SW480 (cell line): ENCODE data around the gene PSTPIP1.
A peak's percentile ranks its signal among the peaks of the same experiment; 100 is the strongest.

Experiments used
- DNase-seq: peaks from one replicate; pipeline ENCODE4 v3.0.0-alpha.2; 2016; ENCODE audit warnings: low spot score

Gene PSTPIP1

GRCh38 chr15:76999996-77000395 is 5.1 kb downstream of the PSTPIP1 start:
- DNase-seq = no peak

DNA sequence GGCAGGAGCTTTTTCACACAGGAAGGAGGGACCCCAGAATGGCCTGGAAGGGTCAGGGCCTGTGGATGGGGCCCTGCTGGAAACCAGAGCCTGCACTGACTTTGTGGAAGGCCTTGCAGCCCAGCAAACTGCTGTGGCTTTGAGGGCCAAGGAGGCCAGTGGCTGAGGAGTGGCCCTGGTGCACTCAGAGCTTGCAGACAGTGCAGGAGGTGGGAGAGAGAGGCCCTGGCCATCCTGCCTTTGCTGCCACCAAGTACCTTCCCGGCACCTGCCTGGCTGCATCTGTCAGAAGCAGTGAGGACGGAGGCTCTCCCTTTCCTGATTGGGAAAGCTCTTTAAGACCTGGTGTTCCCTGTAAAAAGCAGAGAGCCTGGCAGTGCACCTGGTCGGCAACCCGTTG is 6.4 kb downstream of the PSTPIP1 start:
- DNase-seq = no peak

GRCh38 chr15:77001966-77002365 is 7.0 kb downstream of the PSTPIP1 start:
- DNase-seq = no peak

DNA sequence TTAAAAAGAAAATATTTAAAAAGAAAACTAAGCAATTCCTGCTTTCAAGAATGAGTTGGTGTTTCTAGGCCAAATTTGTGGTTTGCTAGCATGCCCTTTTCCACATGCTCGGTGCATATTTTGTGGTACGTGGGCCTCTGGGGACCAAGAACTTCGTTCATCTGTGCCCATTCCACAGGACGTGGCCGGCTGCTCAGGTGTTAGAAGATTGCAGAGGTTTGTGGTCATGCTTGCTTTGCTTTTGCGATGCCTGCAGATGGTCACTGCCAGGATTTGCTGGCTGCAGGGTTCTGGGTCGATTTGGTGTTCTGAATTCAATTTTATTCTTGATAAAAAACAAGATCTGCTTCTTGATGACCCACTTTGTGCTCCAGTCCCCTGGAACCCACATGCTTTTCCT is 7.5 kb downstream of the PSTPIP1 start:
- no peak for DNase-seq

DNA sequence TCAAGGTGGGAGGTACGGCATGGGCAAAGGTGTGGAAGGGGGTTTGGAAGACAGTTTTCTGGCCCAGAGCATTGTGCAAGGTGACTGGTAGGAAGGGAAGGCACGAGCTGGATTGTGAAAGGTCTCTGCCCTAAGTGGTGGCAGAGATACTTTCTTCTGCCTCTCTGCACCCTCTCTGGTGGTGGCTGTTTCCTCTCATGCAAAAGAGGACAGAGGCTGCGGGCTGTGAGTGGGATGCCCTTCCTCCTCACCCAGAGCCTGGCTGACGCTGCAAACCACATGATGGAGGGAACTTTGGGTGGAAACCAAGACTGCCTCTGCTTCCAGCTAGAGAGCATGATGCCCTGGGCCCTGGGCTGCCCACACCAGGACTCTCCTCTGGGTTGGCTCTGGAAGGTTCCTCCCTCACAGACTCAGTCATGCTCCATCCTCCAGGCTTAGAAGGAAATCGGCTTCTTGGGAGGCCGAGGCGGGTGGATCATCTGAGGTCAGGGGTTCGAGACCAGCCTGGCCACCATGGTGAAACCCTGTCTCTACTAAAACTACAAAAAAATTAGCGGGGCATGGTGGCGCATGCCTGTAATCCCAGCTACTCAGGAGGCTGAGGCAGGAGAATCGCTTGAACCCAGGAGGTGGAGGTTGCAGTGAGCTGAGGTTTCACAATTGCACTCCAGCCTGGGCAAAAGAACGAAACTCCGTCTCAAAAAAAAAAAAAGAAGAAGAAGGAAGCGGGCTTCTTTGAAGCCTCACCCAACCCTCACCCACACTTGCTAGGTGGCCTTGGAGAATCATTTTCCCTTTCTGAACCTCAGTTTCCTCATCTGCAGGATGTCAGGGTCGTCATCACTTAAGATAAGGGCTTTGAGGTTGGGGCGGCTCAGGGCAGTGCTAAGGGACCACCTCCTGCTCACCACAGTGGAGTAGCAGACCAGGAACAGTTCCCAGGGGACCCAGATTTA is 8.3 kb downstream of the PSTPIP1 start:
- DNase-seq = no peak

DNA sequence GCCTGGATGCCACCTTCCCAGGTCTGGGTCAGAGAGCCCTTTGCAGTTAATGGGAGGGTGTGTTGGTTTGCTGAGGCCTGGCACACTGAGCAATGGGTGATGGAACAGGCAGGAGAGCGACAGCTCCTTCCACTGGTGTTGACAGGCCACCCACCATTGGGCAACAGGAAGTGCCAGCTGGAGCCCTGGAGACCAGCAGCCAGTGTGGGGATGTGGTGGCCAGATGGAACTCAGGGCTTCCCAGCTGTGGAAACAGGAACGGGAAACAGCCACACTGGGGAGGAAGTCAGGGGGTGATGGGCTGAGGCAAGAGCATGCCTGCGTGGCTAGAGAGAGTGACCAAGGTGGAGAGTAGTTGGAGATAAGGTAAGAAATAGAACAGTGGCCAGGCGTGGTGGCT is 9.3 kb downstream of the PSTPIP1 start:
- no peak for DNase-seq

DNA sequence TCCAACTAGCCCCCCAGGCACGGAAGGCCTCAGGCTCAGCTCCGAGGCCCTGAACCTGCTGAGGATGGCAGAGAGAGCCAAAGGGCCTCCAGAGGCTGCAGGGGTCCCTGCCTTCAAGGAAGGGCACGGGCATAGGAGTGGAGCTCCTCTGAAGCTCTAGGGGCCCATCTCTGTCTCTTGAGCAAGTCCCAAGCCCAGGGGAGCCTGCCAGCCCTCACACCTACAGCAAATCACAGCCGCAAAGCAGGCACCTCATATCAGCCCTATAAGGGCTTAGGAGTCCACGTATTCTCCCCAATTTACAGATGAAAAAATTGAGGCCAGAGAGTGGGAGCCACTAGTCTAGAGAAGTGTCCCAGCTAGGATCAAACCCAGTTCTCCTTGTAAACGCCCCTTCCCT is 14.2 kb downstream of the PSTPIP1 start:
- no peak for DNase-seq

GRCh38 chr15:77009646-77010311 is 14.9 kb downstream of the PSTPIP1 start:
- no peak for DNase-seq

DNA sequence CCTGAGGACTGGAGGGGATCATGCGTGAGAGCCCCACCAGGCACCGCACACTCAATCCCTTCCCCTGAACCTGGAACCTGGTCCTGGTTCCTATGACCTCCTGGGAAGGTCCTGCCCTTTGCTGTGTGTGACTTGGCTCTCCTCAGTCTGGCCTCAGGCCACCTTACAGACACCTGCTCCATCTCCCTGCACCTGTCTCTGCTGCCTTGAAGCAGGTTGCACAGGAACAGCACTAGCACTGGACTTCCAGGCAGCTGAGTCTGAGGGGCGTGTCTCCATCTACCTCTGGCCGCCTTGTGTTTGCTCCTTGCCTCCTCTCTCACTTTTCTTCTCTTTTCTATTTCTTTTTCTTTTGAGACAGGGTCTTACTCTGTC is 15.4 kb downstream of the PSTPIP1 start:
- no peak for DNase-seq

GRCh38 chr15:77010857-77011256 is 15.9 kb downstream of the PSTPIP1 start:
- DNase-seq = no peak

DNA sequence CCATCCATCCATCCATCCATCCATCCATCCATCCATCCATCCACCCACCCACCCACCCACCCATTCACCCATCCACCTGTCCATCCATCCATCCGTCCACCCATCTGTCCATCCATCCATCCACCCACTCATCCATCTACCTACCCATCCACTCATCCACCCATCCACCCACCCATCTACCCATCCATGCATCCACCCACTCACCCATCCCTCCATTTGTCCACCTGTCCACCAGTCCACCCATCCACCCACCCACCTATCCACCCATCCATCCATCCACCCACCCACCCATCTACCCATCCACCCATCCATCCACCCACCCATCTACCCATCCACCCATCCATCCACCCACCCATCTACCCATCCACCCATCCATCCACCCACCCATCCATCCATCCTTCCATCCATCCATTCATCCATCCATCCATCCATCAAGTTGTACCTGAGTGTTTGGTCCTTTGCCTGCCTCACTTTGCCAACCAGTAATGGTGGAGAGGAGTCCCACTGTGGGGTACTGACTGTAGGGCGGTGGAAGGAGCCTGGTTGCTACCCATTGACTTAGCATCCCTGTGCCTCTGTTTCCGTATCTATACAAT is 17.3 kb downstream of the PSTPIP1 start:
- DNase-seq = no peak

- no peak for DNase-seq
These were observed 17.9 kb downstream of the PSTPIP1 start for GRCh38 chr15:77012868-77013267.

GRCh38 chr15:77013776-77014131 is 18.8 kb downstream of the PSTPIP1 start:
- peak; percentile 53 for DNase-seq

GRCh38 chr15:77014132-77015081 is 19.5 kb downstream of the PSTPIP1 start:
- DNase-seq = no peak

DNA sequence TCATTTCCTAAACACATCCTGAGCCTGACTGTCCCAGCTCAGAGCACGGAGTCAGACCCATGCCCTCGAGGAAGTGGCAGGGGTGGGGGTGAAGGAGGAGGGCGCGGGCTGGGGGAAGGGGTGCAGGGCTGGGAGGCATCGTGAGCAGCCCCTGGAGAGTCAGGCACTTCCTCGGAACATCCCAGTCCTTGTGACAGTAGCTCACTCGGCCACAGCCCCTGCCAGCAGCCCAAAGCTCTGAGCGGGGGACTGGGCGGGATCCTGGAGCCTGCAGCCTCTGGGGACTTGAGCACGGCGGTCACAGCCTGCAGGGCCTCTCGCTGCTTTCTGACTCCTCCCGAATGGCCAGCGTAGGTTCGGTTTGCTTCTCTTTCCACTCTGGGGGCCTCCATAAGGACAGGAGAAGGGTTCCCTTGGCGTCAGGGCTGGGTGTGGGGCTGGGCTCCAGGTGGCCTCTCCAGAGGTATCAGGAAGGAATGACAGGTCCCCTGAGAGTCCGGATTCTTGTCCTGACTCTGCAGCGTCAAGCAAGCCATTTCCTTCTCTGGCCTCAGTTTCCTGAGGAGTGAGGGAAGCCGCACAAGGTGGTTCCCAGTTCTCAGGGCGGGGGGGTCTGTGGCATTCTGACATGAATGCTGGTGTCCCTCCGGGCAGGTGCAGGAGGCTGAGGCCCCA is 20.9 kb downstream of the PSTPIP1 start:
- DNase-seq = no peak

- DNase-seq = no peak
These were observed 21.4 kb downstream of the PSTPIP1 start for GRCh38 chr15:77016321-77016695.

GRCh38 chr15:77017091-77017660 is 22.2 kb downstream of the PSTPIP1 start:
- DNase-seq = no peak

DNA sequence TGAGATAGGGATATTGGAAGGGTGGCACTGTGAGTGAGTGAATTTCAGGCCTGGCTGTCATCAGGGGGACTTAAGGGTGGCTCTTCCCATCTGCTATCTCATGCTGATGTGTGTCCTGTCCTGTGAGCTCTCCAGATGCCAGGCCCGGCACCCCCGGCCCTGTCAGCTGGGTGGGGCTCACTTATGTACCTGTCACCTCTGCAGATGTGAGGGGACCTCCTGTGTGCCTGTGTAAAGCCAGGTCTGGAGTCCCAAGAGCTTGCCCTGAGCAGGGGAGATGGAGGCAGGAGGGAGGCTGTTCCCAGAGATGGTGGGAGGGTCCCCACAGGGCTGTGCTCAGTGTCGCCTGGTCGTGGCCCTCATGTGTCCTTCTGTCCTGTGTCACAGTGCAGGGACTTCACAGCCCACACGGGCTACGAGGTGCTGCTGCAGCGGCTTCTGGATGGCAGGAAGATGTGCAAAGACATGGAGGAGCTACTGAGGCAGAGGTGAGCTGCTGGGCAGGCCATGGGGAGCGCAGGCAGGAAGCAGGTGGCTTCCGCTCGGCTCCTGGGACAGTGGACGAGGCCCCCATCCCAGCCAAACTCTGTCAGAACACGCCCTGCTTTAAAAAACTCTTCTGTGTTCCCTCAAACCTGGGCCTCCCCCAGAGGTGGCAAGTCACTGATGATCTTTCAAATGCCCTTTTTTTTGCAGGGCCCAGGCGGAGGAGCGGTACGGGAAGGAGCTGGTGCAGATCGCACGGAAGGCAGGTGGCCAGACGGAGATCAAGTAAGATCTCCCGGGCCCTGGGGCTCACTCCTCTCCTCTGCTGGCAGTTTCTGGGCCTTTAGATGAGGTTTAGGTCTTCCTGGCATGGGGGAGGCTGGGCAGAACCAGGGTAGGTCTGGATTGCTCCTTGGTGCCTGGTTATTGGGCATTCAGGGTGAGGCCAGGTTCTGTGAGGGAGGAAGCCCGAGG is 23.1 kb downstream of the PSTPIP1 start:
- DNase-seq = no peak

DNA sequence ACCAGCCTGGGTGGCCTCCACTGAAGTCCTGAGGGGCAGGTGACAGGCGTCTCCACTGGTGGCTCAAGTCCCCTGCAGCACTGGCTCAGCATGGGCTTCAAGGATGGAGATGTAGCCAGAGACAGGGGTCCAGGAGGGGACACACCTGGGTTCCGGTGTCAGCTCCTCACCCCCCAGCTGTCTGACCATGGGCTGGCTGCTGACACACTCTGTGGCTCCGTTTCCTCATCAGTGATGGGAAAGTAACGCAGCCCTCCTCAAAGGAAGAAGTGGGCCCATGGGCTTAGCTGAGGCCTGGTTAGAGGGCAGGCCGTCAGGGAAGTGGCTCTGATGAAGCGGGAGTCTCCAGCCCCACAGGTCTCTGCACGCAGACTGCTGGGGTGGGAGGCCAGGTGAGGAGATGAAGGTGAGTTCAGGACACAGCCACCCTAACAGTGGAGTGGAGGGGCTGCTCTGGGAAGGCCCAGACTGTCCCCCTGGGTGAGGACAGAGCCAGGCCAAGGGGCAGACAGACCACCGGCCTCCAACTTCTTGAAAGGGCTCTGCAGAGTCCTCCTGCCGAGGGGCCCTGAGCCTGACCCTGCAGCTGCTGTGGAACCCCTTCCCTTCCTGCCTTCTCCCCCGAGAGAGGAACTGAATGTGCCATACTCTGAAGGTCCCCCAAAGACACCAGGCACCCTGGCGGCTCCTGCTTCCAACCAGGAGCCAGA is 24.0 kb downstream of the PSTPIP1 start:
- DNase-seq = no peak
